Measurements from ENCODE around the gene YWHAG. TPM values are rescaled to one million over a fixed set of nuclear protein-coding genes. Genes with fewer than 3 reads are reported as not detected.

Gene YWHAG
- total and polyA plus RNA-seq, 4 donors, result 11.6 to 46.7 (median 43.5) TPM

- no peaks in the 10 kb centered on the region for H3K9me3 ChIP-seq (ENCODE audit: control insufficient read depth in 4 of 4, low read length in 3 of 4)
- no peak for DNase-seq (ENCODE audit: low spot score)
- no peaks in the 10 kb centered on the region for H3K27me3 ChIP-seq (ENCODE audit: control insufficient read depth in 4 of 4, insufficient read depth in 4 of 4, low read length in 3 of 4)
- H3K36me3 ChIP-seq (ENCODE audit: control insufficient read depth in 4 of 4, insufficient read depth in 3 of 4, low read depth in 1 of 4, low read length in 3 of 4), result no peaks in the 10 kb centered on the region
- H3K27ac ChIP-seq (ENCODE audit: low read depth in 1 of 2, low read length in 2 of 2), result no peak overlapping the region
- H3K4me1 ChIP-seq (ENCODE audit: control insufficient read depth in 4 of 4, insufficient read depth in 4 of 4, low read length in 3 of 4), result peaks cover 3 to 25% (median 12%) of the 10 kb centered on the region in 4 donors
- WGBS, result 63% methylated on average over 8 of the region's 8 CpGs
- no peak overlapping the region for H3K4me3 ChIP-seq (ENCODE audit: low read depth in 1 of 3, low read length in 3 of 3)
- TF ChIP-seq ZBTB33 (IDR thresholded peaks at IDR 0.05), result no peak
- TF ChIP-seq CTCF (IDR thresholded peaks at IDR 0.05; ENCODE audit: low read depth, low read length, missing input control), result no peak
- no peak overlapping the region for H3K9ac ChIP-seq (ENCODE audit: low read depth in 1 of 2, low read length in 2 of 2)
Measured at GRCh38 chr7:76396864-76397263, 38.1 kb upstream of the YWHAG start.

- no peak for DNase-seq (ENCODE audit: low spot score)
- H3K36me3 ChIP-seq (ENCODE audit: control insufficient read depth in 4 of 4, insufficient read depth in 3 of 4, low read depth in 1 of 4, low read length in 3 of 4), result no peaks in the 10 kb centered on the region
Measured at GRCh38 chr7:76395965-76396726, 37.4 kb upstream of the YWHAG start.

More at GRCh38 chr7:76395965-76396726, 37.4 kb upstream of the YWHAG start:
- H3K4me3 ChIP-seq (ENCODE audit: low read depth in 1 of 3, low read length in 3 of 3), result no peak overlapping the region
- H3K9ac ChIP-seq (ENCODE audit: low read depth in 1 of 2, low read length in 2 of 2), result no peak overlapping the region
- H3K27me3 ChIP-seq (ENCODE audit: control insufficient read depth in 4 of 4, insufficient read depth in 4 of 4, low read length in 3 of 4), result no peaks in the 10 kb centered on the region
- 80% methylated on average over 13 of the region's 13 CpGs for WGBS
- no peak overlapping the region for H3K27ac ChIP-seq (ENCODE audit: low read depth in 1 of 2, low read length in 2 of 2)
- H3K9me3 ChIP-seq (ENCODE audit: control insufficient read depth in 4 of 4, low read length in 3 of 4), result no peaks in the 10 kb centered on the region
- H3K4me1 ChIP-seq (ENCODE audit: control insufficient read depth in 4 of 4, insufficient read depth in 4 of 4, low read length in 3 of 4), result peaks cover 3 to 25% (median 14%) of the 10 kb centered on the region in 4 donors
- TF ChIP-seq TAF1 (conservative IDR thresholded peaks at IDR 0.05) (no peak), ATF3 (IDR thresholded peaks at IDR 0.05) (no peak), MAX (IDR thresholded peaks at IDR 0.05) (no peak), HNF4G (IDR thresholded peaks at IDR 0.05) (no peak), REST (IDR thresholded peaks at IDR 0.05) (no peak), RXRA (IDR thresholded peaks at IDR 0.05) (no peak), FOXA2 (IDR thresholded peaks at IDR 0.05) (no peak), CTCF (IDR thresholded peaks at IDR 0.05; ENCODE audit: low read depth, low read length, missing input control) (no peak), RAD21 (IDR thresholded peaks at IDR 0.05) (no peak), GABPA (IDR thresholded peaks at IDR 0.05 in 1 of 2, conservative IDR thresholded peaks at IDR 0.05 in 1 of 2) (no peak)
